ENCODE data around the gene EFHD1.

The EFHD1 gene

GRCh38 chr2:232633413-232634205, at the start of gene EFHD1:
Gene EFHD1 (plus strand): TSS chr2:232633604. CDS start chr2:232633705, 101 bp downstream.
- in situ Hi-C loops (cut with MboI; ENCODE audit: low sequenced_read_pairs) = no loop called here

- in situ Hi-C loops (cut with MboI; ENCODE audit: low sequenced_read_pairs) = no loop called here
Measured at GRCh38 chr2:232584238-232584637, 49.2 kb upstream of the EFHD1 start.

- in situ Hi-C loops (cut with MboI; ENCODE audit: low sequenced_read_pairs) = no loop called here
Measured at GRCh38 chr2:232586943-232587505, 46.4 kb upstream of the EFHD1 start.

GRCh38 chr2:232587512-232587911, 45.9 kb upstream of the EFHD1 start:
- in situ Hi-C loops (cut with MboI; ENCODE audit: low sequenced_read_pairs) = no loop called here

DNA sequence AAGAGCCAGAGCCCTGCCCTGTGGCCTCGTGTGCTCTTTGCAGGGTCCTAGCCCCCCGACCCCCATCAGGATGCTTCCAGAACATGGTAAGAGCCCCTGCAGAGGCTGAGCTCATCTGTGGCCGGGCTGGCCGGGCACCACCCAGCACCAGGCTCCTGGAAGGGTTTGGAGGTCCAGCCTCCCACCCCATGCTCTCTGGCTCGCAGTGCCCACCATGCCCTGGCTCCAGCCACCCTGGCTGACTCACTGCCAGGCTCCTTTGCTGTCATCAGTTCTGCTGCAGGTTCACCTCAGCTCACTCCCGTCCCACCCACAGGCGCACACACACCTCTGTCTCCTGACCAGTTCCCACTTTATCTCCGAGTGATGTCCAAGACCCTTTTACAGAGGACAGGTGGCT, 45.4 kb upstream of the EFHD1 start:
- in situ Hi-C loops (cut with MboI; ENCODE audit: low sequenced_read_pairs) = no loop called here

DNA sequence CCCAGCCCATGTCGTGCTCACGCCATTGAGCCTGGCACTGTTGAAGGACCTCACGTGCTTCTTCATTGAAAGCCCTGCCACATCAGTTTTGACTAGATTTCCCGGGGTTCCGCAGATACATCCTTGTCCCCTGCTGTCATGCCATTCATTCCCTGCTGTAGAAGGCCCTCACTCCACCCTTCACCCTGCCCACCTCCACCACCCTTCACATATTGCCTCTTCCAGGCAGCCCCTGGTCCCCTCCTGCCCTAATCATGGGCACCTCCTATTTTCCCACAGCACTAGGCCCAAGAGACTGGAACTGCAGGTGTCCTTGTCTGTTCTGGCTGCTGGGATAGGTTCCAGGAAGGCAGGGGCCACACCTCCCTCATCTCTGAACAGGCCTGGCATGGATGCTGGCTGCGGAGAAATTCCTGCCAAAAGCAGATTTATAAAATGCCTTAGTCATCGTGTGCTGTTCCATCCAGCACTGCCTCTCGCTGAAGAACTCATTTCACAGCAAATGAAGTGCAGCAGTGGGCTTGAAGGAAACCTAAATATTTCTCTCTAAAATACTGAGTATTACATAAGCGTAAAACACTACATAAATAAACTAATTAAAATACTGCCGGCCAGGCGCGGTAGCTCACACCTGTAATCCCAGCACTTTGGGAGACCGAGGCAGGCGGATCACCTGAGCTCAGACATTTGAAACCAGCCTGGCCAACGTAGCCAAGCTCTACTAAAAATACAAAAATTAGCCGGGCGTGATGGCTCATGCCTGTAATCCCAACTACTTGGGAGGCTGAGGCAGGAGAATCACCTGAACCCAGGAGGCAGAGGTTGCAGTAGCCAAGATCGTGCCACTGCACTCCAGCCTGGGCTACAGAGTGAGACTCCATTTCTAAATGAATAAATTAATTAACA, 44.5 kb upstream of the EFHD1 start:
- in situ Hi-C loops (cut with MboI; ENCODE audit: low sequenced_read_pairs) = no loop called here

DNA sequence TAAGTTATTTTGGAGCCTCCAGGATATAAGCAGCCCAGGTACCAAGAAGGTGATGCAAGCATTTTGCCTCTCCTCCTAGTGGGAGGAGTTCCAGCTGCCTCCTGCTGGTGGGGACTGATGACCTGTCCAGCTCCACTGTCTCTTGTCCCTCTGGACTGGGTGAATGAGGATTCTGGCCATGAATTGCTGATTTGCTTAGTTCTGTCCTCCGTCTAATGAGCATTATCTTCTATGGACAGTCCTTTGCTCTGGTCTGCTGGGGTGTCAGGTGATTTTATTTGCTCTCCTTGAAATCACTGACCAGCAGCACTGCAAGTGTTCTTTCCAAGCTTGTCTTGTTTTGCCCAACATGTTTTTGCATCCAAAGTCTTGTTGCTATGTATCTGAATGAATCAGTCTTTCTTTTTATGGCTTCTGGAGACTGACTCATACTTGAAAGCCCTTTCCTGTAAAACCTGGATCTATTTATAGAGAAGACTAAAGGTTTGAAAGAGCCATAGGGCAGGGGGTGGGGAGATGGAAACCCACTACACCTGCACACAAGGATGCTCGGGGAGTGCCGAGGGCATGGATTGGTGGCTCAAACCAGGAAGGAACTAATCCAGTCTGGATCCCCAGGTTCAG, 40.5 kb upstream of the EFHD1 start:
- in situ Hi-C loops (cut with MboI; ENCODE audit: low sequenced_read_pairs) = no loop called here

DNA sequence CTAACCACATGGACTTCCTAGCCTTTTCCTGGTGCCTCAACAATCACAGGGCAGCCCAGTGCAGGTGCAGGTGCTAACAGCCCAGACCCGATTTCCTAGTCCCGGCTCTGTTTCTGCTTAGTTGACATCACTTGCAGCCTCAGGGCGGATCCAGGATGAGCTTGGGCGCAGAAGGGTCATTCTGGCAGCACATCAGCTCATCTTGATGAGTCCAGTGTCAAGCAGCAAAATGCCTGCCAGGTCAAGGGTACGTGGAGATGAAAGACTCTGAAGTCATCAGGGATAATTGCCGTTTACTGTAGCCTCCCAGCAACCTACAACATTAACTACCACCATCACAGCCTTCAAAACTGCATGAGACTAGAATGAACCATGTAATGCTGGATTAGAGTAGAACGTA, 39.4 kb upstream of the EFHD1 start:
- in situ Hi-C loops (cut with MboI; ENCODE audit: low sequenced_read_pairs) = no loop called here

DNA sequence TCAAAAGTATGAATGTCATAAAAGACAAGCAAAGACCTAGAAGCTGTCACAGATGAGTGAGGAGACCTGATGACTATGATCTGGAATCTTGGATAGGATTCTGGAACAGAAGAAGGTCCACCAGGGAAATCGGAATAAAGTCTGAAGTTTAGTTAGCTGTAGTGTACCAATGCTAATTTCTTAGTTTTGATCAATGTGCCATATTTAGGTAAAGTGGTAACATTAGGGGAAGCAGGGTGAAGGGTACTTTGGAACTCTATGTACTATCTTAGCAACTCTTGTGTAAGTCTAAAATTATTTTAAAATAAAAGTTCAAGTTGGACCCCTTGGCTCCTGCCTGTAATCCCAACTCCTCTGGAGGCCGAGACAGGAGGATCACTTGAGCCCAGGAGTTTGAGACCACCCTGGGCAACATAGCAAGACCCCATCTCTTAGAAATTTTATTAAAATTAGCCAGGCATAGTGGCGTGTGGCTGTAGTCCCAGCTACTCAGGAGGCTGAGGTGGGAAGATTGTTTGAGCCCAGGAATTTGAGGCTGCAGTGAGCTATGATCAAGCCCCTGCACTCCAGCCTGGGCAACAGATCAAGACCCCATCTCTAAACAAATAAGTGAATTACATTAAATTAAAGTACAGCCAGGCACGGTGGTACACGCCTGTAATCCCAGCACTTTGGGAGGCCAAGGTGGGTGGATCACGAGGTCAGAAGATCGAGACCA, 35.9 kb upstream of the EFHD1 start:
- in situ Hi-C loops (cut with MboI; ENCODE audit: low sequenced_read_pairs) = no loop called here

DNA sequence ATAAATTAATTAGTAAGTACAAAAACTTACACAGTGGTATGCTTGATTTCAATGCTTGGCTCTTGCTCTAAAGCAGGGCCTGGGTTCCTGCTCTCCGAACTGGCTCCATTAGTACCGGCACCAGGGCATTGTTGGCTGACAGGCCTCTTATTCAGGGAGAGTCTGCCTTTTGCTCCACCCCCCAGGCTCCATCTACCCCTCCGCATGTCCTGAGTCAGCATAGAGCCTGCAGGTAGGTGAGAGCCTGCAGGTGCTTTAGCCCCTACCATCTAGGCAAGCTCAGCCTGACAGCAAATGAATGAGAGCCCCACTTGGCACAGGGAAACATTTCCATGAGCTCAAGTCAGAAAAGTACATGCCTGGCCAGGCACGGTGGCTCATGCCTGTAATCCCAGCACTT, 35.1 kb upstream of the EFHD1 start:
- in situ Hi-C loops (cut with MboI; ENCODE audit: low sequenced_read_pairs) = no loop called here

- in situ Hi-C loops (cut with MboI; ENCODE audit: low sequenced_read_pairs) = no loop called here
Measured at GRCh38 chr2:232600053-232600773, 33.2 kb upstream of the EFHD1 start.

DNA sequence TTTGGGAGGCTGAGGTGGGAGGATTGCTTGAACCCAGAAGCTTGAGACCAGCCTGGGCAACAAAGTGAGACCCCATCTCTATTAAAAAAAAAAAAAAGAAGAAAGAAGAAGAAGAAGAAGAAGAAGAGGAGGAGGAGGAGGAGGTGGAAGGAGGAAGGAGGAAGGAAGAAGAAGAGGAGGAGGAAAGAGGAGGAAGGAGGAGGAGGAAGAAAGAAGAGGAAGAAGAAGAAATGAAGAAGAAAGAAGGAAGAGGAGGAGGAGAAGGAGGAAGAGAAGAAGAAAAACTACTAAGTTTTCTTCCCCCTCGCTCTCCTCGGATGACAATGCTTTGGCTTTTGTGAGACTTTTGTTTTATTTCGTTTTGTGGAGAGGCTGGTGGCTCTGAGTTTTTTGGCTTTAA, 30.1 kb upstream of the EFHD1 start:
- in situ Hi-C loops (cut with MboI; ENCODE audit: low sequenced_read_pairs) = no loop called here

DNA sequence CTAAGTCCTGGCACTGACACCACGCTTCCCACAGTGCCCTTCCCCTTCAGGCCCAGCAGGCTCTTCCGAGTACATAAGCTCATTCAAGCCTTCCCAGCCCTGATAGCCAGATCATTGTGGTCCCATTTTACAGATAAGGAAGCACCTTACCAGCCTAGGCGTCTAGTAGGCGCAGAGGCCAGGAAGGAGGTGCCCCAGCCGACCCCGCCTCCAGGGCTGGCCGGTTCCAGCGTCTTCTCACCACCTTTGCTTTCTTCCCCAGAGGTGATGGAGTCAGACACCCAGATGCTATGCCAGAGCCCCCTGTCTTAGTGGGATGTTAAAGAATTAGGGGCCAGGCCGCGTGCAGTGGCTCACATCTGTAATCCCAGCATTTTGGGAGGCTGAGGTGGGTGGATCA, 28.9 kb upstream of the EFHD1 start:
- in situ Hi-C loops (cut with MboI; ENCODE audit: low sequenced_read_pairs) = no loop called here

DNA sequence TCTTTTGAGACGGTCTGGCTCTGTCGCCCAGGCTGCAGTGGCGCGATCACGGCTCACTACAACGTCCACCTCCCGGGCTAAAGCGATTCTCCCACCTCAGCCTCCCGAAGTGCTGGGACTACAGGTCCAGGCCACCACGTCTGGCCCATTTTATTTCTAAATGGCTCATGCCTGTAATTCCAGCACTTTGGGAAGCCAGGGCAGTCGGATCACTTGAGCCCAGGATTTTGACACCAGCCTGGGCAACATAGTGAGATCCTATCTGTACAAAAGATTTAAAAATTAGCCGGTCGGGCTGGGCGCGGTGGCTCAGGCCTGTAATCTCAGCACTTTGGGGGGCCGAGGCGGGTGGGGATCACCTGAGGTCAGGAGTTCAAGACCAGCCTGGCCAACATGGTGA, 26.4 kb upstream of the EFHD1 start:
- in situ Hi-C loops (cut with MboI; ENCODE audit: low sequenced_read_pairs) = no loop called here

- in situ Hi-C loops (cut with MboI; ENCODE audit: low sequenced_read_pairs) = no loop called here
Measured at GRCh38 chr2:232609607-232610006, 23.8 kb upstream of the EFHD1 start.

DNA sequence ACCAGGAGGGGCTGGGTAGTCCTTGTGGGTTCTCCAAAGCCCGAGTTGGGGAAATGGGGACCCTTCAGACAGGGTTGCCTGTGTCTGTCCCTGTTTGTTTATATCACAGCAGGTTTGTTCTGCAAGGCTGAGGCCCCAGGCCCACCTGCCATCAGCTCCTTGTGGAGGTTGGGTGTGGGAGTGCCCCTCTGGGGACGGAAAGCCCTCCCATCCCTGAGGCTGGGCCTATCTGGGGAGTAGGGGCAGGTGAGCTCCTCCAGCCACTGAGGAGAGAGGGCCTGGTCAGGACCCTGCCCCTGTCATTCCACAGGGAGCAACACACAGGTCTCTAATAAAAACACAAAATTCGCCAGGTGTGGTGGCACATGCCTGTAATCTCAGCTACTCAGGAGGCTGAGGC, 23.3 kb upstream of the EFHD1 start:
- in situ Hi-C loops (cut with MboI; ENCODE audit: low sequenced_read_pairs) = no loop called here

GRCh38 chr2:232611061-232611460, 22.3 kb upstream of the EFHD1 start:
- in situ Hi-C loops (cut with MboI; ENCODE audit: low sequenced_read_pairs) = no loop called here

DNA sequence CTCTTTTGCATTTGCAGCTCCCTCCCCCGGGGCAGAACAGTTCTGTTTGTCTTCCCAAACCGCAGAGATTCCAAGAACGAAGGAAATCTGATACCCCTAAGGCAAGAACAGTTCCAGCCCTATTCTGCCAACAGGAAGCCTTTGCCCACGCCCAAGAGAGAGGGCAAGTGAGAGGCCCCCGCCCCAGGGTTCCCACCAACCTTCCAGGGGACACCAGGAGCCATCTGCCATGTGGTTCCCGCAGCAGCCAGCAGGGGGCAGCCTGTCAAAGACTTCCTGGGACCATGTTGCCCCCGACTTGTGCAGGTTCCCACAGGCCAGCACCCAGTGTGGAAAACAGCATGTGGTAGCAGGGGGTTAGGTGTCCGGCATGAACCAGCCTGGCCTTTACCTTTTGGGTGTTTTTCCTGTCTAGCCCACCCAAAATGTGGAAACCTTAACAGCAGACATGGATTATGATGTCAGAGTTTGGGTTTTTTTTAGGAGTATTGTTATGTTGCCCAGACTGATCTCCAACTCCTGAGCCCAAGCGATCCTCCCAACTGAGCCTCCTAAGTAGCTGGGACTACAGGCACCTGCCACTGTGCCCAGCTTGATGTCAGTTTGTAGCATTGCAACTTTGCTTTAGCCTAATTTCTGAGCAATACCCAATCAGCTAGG, 21.7 kb upstream of the EFHD1 start:
- in situ Hi-C loops (cut with MboI; ENCODE audit: low sequenced_read_pairs) = no loop called here

DNA sequence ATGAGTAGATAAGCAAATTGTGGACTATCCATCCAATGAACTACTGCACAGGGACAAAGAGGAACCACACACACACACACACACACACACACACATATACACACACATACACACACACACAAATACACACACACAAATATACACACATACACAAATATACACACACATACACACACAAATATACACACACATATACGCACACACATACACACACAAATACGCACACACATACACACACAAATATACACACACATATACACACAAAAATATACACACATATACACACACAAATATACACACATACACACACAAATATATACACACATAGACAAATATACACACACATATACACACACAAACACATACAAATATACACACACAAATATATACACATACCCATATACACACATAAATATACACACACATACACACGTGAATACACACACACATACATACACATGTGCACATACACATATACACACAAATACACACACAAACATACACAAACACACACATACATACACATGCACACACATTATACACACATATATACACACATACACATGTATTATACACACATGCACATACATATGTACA, 19.8 kb upstream of the EFHD1 start:
- in situ Hi-C loops (cut with MboI; ENCODE audit: low sequenced_read_pairs) = no loop called here
